Measurements from ENCODE around the gene LRMDA.
A peak's percentile ranks its signal among the peaks of the same experiment; 100 is the strongest.

Gene LRMDA

GRCh38 chr10:75801661-75802060 lies 370.2 kb downstream of the LRMDA start:
- DNase-seq, result no peak

GRCh38 chr10:75803121-75803520 lies 371.7 kb downstream of the LRMDA start:
- no peak for DNase-seq

DNA sequence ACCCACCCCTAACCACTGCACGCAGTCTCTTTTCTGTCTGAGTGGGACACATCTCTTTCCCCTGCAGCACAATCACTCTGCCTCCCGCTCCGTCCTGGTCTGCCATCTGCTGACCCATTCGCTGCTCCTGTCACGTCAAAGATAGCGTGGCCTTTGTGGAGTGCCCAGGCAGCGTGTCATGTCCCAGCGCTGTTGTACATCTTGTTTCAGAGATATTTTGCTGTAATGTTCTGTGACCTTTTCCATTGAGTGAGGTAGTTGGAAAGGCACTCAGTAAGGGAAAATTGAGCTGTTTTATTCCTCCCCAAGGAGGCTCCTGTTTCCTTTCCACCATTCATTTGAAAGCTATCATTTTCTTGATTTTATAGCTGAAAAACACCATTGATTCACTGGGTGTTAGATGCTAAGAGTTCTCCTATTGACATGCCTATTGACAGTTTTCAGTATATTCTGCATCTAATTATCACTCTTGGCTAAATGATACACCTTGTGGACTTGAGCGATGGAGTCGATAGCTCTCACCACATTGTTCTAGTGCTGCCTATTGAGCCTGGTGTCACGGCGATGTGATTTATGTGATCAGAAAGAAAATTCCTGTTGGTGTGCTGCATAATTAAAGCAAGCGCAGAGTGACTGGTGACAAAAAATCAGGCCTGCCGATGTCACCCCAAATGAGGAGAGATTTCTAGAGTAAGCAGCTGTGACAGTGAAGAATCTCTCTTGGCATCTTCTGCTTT lies 372.6 kb downstream of the LRMDA start:
- peak; percentile 21 for DNase-seq

DNA sequence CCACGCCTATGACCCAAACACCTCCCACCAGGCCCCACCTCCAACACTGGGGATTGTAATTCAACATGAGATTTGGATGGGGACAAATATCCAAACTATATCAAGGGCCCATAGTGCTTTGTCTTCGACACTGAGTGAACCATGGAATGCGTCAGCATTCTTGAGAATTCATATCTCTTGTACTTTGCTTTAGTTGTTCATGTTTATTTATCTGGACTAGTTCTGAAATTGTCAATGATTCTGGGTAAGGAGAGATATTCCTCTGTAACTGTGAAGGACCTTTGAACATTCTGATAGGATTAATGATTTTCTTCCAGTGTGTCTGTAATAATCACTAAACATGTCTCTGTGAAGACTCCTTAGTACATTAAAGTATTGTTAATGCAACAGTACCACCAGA lies 374.8 kb downstream of the LRMDA start:
- no peak for DNase-seq

- DNase-seq, result no peak
Measured at GRCh38 chr10:75807456-75807855, 376.0 kb downstream of the LRMDA start.

GRCh38 chr10:75809003-75809402 lies 377.6 kb downstream of the LRMDA start:
- DNase-seq, result no peak

DNA sequence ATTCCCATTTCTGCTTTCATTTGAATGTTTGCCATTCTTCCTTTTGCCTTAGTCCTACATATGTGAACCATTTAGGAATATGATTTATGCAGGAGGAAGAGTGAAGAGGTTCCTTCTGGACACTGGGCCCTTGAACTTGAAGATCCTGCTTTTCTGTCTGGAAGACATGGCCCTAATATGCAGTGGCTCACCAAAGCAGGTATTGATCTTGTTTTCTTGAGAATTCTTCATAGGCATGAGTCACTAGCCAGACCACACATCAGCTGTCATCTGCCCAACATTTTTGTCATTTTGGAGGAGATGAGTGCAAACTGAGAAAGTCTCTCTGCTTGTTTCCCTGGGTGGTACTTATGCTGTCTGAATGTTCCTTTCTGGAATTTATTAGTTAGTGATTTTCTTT lies 382.6 kb downstream of the LRMDA start:
- DNase-seq, result no peak

DNA sequence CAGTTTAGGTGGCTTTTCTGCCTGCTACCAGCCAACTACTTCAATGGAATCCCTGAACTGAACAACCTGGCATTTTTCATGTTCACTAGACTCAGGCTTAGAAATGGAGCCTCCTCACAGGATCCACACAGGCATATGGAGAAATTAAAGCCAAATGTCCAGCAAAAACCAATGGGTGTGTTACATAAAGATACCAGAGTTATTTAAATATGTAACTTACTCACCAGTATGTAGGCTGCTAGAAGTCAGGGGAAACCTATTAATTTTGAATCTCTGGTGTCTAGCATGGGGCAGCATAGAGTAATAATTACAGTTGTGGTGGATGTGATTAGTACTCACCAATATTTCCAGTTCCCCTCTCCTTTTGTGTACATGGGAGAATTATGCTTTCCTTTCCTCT lies 383.6 kb downstream of the LRMDA start:
- DNase-seq, result no peak

DNA sequence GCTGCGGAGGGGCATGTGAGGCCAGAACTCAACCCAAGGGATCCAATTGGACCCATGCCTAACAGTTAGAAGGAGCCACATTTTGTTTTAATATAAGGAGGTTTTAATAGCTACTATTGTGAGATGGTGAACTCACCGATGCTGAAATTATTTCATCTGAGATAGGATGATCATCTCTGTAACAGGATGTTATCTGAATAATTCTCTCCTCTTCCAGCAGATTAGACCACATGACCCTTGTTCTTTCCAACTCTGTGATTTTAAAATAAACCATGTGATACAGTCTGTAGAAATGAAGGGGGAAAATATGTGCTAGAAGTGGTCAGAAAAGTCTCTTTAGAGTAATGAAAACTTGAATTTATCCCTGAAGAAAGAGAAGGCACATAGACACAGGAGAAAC lies 385.8 kb downstream of the LRMDA start:
- no peak for DNase-seq

GRCh38 chr10:75818552-75818951 lies 387.1 kb downstream of the LRMDA start:
- no peak for DNase-seq

DNA sequence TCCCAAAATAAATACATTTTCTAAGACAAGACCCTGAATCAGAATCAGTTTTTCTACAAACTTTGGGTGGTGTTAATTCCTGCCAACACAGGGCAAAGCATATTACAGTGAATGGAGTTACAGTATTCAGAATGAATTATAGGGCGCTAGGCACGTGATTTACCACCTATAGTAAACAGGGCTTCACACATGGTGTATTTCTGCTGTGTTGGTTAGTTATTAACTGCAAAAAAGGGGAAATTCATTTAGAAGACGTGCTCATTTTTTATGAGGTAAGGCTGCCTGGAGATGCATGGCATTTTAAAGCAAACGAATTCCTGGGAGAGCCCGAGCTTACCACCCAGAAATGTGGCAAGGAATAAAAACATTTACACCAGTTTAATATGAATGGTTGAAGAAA lies 393.8 kb downstream of the LRMDA start:
- DNase-seq, result no peak

DNA sequence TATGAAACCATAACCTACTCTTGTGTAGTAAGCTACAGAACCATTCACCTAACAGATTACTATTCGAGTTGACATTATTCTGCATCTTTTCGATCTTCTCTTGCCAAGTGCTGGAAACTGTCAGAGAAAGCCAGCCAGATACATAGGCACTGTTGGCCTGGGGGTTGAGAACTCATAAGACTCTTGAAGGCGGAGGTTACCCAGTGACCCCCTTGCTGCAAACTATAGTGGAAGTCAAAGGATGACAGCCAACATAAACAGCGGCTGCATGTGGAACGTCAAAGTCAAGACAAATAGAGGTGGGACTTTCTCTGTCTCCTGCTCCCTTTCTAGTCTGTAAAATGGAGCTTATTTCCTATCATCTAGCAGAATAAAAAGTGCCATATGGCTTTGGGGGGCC lies 394.2 kb downstream of the LRMDA start:
- DNase-seq, result no peak

- no peak for DNase-seq
Measured at GRCh38 chr10:75826846-75827245, 395.4 kb downstream of the LRMDA start.

DNA sequence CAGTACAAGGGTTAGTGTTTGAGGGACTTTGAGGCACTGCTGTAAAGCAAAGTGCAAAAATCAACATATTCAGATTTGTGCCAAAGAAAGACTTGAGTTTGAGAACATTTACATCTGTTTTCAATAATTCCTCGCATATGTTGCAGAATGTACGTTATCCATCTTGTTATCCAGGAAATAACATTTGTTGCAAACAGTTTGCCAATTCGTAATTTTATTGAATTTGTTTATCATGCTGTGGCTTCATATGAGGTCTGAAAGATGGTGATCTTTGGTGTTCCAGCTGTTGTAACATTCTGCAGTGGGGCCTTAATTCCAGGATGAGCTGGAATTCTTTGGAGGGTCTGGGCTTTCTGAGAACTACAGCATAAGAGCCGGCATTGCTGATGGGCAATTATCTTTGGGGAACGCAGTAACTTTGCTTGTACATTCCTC lies 396.2 kb downstream of the LRMDA start:
- no peak for DNase-seq

GRCh38 chr10:75828413-75828812 lies 397.0 kb downstream of the LRMDA start:
- DNase-seq, result no peak

- no peak for DNase-seq
Measured at GRCh38 chr10:75836064-75836463, 404.6 kb downstream of the LRMDA start.

- no peak for DNase-seq
Measured at GRCh38 chr10:75838486-75838885, 407.1 kb downstream of the LRMDA start.

DNA sequence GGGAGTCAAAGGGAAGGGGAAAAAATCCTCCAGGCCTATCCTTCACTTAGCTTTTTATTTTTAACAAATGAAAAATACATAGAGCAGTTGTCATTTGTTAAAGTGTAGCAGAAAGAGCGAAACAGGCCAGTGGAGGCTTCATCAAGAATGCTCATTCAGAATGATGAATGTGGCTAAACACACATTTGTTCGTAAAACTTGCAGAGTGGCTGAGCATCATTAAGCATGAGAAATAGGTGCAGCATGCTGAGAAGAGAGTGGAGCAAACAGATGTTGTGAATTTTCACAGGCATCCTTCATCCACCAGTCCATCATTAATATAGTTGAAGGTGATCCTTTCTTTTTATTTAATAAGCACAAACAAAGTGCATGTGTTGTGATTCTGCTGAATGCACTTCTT lies 407.6 kb downstream of the LRMDA start:
- no peak for DNase-seq

GRCh38 chr10:75841266-75841665 lies 409.8 kb downstream of the LRMDA start:
- DNase-seq, result no peak

- no peak for DNase-seq
Measured at GRCh38 chr10:75845176-75845947, 413.9 kb downstream of the LRMDA start.

DNA sequence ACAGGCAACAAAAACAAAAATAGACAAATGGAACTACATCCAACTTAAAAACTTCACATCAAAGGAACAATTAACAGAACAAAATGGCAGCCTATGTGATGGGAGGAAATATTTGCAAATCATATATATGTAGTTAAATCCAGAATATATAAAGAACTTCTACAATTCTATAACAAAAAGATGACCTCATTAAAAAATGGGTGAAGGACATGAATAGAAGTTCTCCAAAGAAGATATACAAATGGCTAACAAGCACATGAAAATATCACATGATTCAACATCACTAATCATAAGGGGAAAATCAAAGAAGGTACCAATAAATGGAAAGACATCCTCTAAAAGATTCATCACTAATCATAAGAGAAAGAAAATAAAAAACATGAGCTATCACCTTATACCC lies 416.1 kb downstream of the LRMDA start:
- no peak for DNase-seq

DNA sequence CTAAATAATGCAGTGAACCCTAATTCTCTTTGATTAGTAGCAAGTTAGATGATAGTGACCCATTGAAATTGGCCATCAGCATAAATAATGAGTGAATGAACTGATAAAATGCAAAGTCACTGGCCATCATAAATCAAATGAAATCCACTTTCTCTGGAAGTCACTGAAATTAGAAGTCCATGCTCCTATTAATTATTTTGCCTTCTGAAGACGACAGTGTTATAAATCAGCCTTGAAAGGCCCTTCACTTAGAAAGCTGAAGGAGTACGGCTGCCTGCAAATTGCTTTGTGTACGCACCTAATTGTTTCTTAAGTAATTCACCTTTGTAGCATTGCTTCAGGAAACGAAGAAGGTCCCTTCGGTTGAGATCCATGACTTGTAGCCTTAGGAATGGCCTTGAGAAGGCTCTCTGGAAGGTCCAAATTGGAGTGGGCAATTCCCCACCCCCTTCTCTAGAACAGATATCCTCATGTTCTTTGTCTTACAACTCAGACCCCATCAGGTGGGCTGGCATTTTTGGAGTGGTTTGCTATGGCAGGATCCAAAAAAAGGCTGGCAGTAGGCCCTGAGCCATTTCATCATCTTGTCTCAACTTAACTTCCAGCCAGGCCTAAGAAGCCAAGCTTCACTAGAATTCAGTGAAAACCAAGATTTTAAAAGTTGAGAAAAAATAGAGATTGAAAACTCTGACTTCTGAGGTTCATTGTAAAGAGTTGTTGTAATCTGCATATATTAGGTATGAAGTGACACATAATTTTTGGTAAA lies 420.3 kb downstream of the LRMDA start:
- DNase-seq, result no peak

DNA sequence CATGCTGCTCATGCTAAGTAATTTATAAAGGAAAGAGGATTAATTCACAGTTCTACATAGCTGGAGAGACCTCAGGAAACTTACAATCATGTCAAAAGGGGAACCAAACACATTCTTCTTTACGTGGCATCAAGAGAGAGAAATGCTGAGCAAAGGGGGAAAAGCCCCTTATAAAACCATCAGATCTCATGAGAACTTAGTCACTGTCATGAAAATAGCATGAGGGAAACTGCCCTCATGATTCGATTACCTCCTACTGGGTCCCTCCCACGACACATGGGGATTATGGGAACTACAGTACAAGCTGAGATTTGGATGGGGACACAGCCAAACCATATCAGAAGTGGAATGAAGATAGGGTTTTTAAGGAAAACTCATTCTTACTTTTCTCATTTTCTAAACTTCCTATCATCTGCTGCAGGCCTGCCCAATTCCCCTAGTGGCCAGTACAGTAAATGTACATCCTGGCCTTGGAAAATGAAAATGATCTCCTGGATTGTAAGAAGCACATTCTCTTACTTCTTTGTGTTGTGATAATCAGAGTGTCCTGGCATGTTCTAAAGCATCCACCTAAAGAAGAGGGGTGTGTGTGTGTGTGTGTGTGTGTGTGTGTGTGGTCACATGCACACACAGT lies 421.5 kb downstream of the LRMDA start:
- no peak for DNase-seq
